Neuronal stem cell (in vitro differentiated cells): ENCODE data around the gene PARD6B.
"Not testable (repeated sequence)": the region's sequence is repeated elsewhere in the genome, so short reads cannot be mapped to it uniquely, and the experiment has no call there.

Experiments used
- DNase-seq: peaks from one replicate; pipeline ENCODE4 v3.0.0-alpha.2; 2013; ENCODE audit warnings: low spot score
- H2AFZ ChIP-seq: one replicate; pipeline ENCODE4 v1.6.1; 2013; ENCODE audit warnings: mild to moderate bottlenecking, low read length, inconsistent platforms
- H2AK5ac ChIP-seq: 2 replicates; pipeline ENCODE4 v1.6.1; 2013; ENCODE audit warnings: low read depth, mild to moderate bottlenecking, inconsistent platforms, low read length, moderate library complexity, mixed read lengths
- H2BK120ac ChIP-seq: 2 replicates; pipeline ENCODE4 v1.6.1; 2013; ENCODE audit warnings: low read depth, mild to moderate bottlenecking, inconsistent platforms, low read length, moderate library complexity, mixed read lengths
- H2BK12ac ChIP-seq: one replicate; pipeline ENCODE4 v1.6.1; 2013; ENCODE audit warnings: low read length, inconsistent platforms
- H2BK15ac ChIP-seq: 2 replicates; pipeline ENCODE4 v1.6.1; 2013; ENCODE audit warnings: mild to moderate bottlenecking, low read length, inconsistent platforms, mixed read lengths
- H2BK5ac ChIP-seq: one replicate; pipeline ENCODE4 v1.6.1; 2013; ENCODE audit warnings: inconsistent platforms, mild to moderate bottlenecking, low read length, moderate library complexity
- H3K14ac ChIP-seq: one replicate; pipeline ENCODE4 v1.6.1; 2013; ENCODE audit warnings: low read length, inconsistent platforms
- H3K18ac ChIP-seq: 2 replicates; pipeline ENCODE4 v1.6.1; 2013; ENCODE audit warnings: low read length, inconsistent platforms
- H3K23ac ChIP-seq: 2 replicates; pipeline ENCODE4 v1.6.1; 2013; ENCODE audit warnings: low read depth, mild to moderate bottlenecking, mixed read lengths, low read length, inconsistent platforms; ENCODE audit not compliant: poor library complexity
- H3K27ac ChIP-seq: replicated peaks from 3 replicates; pipeline ENCODE4 v1.5.1; 2013; ENCODE audit warnings: low read length, inconsistent platforms
- H3K27me3 ChIP-seq, 3 experiments: 2 replicates each; pipeline ENCODE4 v1.6.1; 2013; ENCODE audit warnings: low read length in 3 of 3, mild to moderate bottlenecking in 2 of 3, inconsistent platforms in 1 of 3, low read depth in 1 of 3, mixed read lengths in 1 of 3, moderate library complexity in 1 of 3; ENCODE audit not compliant: control insufficient read depth in 3 of 3, insufficient read depth in 3 of 3
- H3K36me3 ChIP-seq, 2 donors: replicated peaks in 1 of 2; 2 replicates each; pipeline ENCODE4 v1.6.1; 2013; ENCODE audit warnings: low read length in 2 of 2; ENCODE audit not compliant: control insufficient read depth in 2 of 2, insufficient read depth in 2 of 2
- H3K4ac ChIP-seq: 2 replicates; pipeline ENCODE4 v1.6.1; 2013; ENCODE audit warnings: inconsistent platforms, mild to moderate bottlenecking, low read length, moderate library complexity
- H3K4me1 ChIP-seq, 2 donors: 1 replicate in 1 of 2; 2 replicates in 1 of 2; pipeline ENCODE4 v1.6.1; 2013; ENCODE audit warnings: low read length in 2 of 2, low read depth in 1 of 2; ENCODE audit not compliant: control insufficient read depth in 2 of 2, insufficient read depth in 1 of 2
- H3K4me2 ChIP-seq: one replicate; pipeline ENCODE4 v1.6.1; 2013; ENCODE audit warnings: mild to moderate bottlenecking, low read length, inconsistent platforms; ENCODE audit not compliant: insufficient read depth, poor library complexity, severe bottlenecking
- H3K4me3 ChIP-seq, 2 donors: 2 replicates each; pipeline ENCODE4 v1.5.1; 2013; ENCODE audit warnings: low read length in 2 of 2, mild to moderate bottlenecking in 2 of 2, inconsistent platforms in 1 of 2, moderate library complexity in 1 of 2
- H3K79me1 ChIP-seq: one replicate; pipeline ENCODE4 v1.6.1; 2013; ENCODE audit warnings: low read depth, mild to moderate bottlenecking, inconsistent platforms, low read length, moderate library complexity
- H3K9ac ChIP-seq: one replicate; pipeline ENCODE4 v1.6.1; 2013; ENCODE audit warnings: mild to moderate bottlenecking, low read depth, low read length, inconsistent platforms; ENCODE audit not compliant: poor library complexity
- H3K9me3 ChIP-seq, 2 donors: replicated peaks in 1 of 2; 2 replicates each; pipeline versions ENCODE3 to v1.6.1; 2013; ENCODE audit warnings: low read length in 2 of 2, mild to moderate bottlenecking in 2 of 2, inconsistent platforms in 1 of 2, low read depth in 1 of 2, mixed read lengths in 1 of 2, moderate library complexity in 1 of 2; ENCODE audit not compliant: control insufficient read depth in 2 of 2, insufficient read depth in 1 of 2
- H4K8ac ChIP-seq: one replicate; pipeline ENCODE4 v1.6.1; 2013; ENCODE audit warnings: low read depth, mild to moderate bottlenecking, inconsistent platforms, low read length, moderate library complexity
- H4K91ac ChIP-seq: one replicate; pipeline ENCODE4 v1.6.1; 2013; ENCODE audit warnings: low read length, low read depth, mild to moderate bottlenecking, inconsistent platforms; ENCODE audit not compliant: poor library complexity
- WGBS, 2 donors: extraction: QIAGEN DNeasy Blood & Tissue Kit; methylation state at CpG; one replicate each; pipeline ENCODE4 v1.1.7; 2013; ENCODE audit warnings: missing lambda C conversion rate in 2 of 2, mixed read lengths in 1 of 2; ENCODE audit not compliant: insufficient read length in 2 of 2, insufficient replicate concordance in 1 of 2; ENCODE audit errors: extremely low coverage in 2 of 2; 5-methylcytosine and 5-hydroxymethylcytosine counted together

The PARD6B gene

DNA sequence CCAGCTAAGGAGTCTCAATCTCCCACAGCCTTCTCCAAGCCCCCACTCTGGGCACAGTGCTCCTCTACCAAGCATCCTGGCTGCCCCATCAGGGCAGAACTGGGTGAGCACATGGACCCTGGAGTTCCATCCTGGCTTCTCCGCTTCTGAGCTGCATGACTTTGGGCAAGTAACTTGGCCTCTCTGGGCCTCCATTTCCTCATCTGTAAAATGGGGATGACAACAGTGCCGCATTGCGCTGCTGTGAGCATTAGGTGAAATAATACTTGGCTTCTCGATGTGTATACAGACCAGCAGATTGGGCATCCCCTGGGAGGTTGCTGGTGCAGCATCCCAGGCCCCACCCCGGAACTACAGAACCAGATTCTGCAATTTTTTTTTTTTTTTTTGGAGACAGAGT lies 31.7 kb upstream of the PARD6B start:
- no peak overlapping the region for H3K18ac ChIP-seq
- H2BK120ac ChIP-seq = no peak overlapping the region
- H4K91ac ChIP-seq = no peak overlapping the region
- H2BK5ac ChIP-seq = no peak overlapping the region
- H3K4me1 ChIP-seq = peaks cover 0 to 2% of the 10 kb centered on the region in 2 donors
- no peak for DNase-seq
- no peak overlapping the region for H3K4ac ChIP-seq
- H3K23ac ChIP-seq = no peak overlapping the region
- H2AK5ac ChIP-seq = no peak overlapping the region
- no peak overlapping the region for H3K4me2 ChIP-seq
- no peak overlapping the region for H4K8ac ChIP-seq
- no peaks in the 10 kb centered on the region for H3K36me3 ChIP-seq
- H3K27me3 ChIP-seq = peaks cover 0 to 41% (median 0%) of the 10 kb centered on the region in 3 experiments
- no peak overlapping the region for H2BK12ac ChIP-seq
- WGBS, 2 donors = no CpG with 5 or more reads among the region's 5 CpGs
- H2BK15ac ChIP-seq = no peak overlapping the region
- H3K14ac ChIP-seq = no peak overlapping the region
- no peak overlapping the region for H3K9ac ChIP-seq
- no peak overlapping the region for H2AFZ ChIP-seq
- H3K27ac ChIP-seq = no peak overlapping the region
- no peaks in the 10 kb centered on the region for H3K9me3 ChIP-seq
- H3K4me3 ChIP-seq = no peak overlapping the region
- no peaks in the 10 kb centered on the region for H3K79me1 ChIP-seq

DNA sequence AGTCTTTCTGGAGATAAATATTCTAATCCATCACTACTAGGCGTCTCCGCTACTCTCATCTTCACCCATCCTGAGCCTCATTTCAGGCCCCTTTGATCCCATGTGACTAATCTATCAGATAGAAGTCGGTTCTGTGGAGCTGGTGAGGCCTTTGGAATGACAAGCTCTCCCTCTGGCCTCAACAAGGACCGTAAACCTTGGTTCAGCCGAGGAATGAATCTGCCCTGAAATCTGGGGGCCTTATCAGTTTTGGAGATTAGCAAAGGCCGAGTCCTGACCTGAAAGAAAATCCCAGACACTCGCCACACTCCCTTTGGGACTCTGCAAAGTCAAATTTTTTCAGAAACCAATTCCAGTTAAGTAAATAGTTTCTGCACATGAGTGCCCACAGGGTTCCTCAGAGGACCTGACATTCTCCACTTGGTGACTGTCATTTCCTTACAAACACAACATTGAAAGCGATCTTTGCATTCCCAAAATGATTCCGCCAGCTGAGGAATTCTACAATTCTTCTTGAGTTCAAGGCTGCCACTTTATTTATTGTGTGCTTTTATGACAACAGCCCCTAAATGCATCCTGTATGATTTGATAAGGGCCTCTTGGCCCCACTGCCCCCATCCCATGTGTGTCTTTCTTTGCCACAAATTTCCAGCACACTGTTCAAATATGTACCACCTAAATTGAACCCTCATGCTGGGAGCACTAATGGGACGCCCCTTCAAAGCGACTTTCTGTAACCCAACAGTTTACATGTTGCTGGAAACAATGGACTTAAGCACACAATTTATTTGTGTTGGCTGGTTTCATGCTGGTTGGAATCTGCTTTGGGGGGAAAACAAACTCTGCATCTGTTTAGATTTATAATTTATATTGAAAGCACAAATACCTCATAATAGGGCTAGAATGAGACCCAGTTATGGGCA lies 30.1 kb upstream of the PARD6B start:
- no peaks in the 10 kb centered on the region for H3K79me1 ChIP-seq
- no peak overlapping the region for H3K18ac ChIP-seq
- H2BK120ac ChIP-seq = no peak overlapping the region
- H4K8ac ChIP-seq = no peak overlapping the region
- H3K27me3 ChIP-seq = peaks cover 0 to 46% (median 0%) of the 10 kb centered on the region in 3 experiments
- no peak overlapping the region for H2BK15ac ChIP-seq
- H4K91ac ChIP-seq = no peak overlapping the region
- H3K9ac ChIP-seq = no peak overlapping the region
- no peaks in the 10 kb centered on the region for H3K9me3 ChIP-seq
- no peak overlapping the region for H2AK5ac ChIP-seq
- H2BK12ac ChIP-seq = no peak overlapping the region
- H2BK5ac ChIP-seq = no peak overlapping the region
- H3K4me2 ChIP-seq = no peak overlapping the region
- H3K27ac ChIP-seq = no peak overlapping the region
- no CpG with 5 or more reads among the region's 11 CpGs for WGBS, 2 donors
- H3K4ac ChIP-seq = no peak overlapping the region
- H3K36me3 ChIP-seq = no peaks in the 10 kb centered on the region
- no peak for DNase-seq
- H3K23ac ChIP-seq = no peak overlapping the region
- H3K4me3 ChIP-seq = no peak overlapping the region
- H3K4me1 ChIP-seq = no peaks in the 10 kb centered on the region
- no peak overlapping the region for H3K14ac ChIP-seq
- H2AFZ ChIP-seq = no peak overlapping the region

DNA sequence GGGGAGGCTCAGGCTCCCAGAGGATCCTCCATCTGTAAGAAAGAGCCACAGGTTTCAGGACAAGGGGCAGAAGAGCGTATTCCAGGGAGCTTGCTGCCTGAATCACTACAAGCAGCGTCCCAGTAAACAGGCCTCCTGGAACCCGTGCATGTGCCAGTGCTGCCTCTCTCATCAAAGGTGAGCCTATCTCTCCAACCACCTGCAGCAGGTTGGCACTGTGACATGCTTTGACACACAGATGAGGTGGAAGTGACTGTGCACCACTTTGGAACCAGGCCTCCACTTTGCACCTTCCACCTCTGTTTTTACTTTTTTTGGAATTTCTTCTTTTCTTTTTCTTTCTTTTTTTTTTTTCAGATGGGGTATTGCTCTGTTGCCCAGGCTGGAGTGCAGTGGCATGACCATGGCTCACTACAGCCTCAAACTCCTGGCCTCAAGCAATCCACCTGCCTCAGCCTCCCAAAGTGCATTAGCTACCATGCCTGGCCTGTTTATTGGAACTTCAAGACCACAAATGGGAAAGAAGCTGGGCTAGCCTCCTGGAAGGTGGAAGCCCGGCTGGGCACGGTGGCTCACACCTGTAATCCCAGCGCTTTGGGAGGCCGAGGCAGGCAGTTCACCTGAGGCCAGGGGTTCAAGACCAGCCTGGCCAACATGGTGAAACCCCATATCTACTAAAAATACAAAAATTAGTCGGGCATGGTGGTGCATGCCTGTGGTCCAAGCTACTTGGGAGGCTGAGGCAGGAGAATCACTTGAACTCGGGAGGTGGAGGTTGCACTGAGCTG lies 27.5 kb upstream of the PARD6B start:
- not testable (repeated sequence) for H3K18ac ChIP-seq, H3K4ac ChIP-seq, H4K91ac ChIP-seq, H3K9me3 ChIP-seq, H3K36me3 ChIP-seq, H3K79me1 ChIP-seq, H2BK120ac ChIP-seq, H2BK5ac ChIP-seq, H3K4me2 ChIP-seq, H3K23ac ChIP-seq, H2AK5ac ChIP-seq, H2BK15ac ChIP-seq, H3K27ac ChIP-seq, DNase-seq, H3K4me1 ChIP-seq, H2AFZ ChIP-seq, H3K4me3 ChIP-seq, H3K14ac ChIP-seq, H3K9ac ChIP-seq, H2BK12ac ChIP-seq, H4K8ac ChIP-seq
- peaks cover 0 to 43% (median 0%) of the 10 kb centered on the region in 3 experiments for H3K27me3 ChIP-seq
- no CpG with 5 or more reads among the region's 9 CpGs for WGBS, 2 donors

GRCh38 chr20:50704514-50704913 lies 26.9 kb upstream of the PARD6B start:
- Histone ChIP-seq H3K4me3 (no peak overlapping the region), H2AFZ (no peak overlapping the region), H2BK5ac (no peak overlapping the region), H3K4me2 (no peak overlapping the region), H3K36me3 (no peaks in the 10 kb centered on the region), H2AK5ac (no peak overlapping the region), H3K18ac (no peak overlapping the region), H2BK15ac (no peak overlapping the region), H3K9me3 (no peaks in the 10 kb centered on the region), H3K79me1 (no peaks in the 10 kb centered on the region), H3K14ac (no peak overlapping the region), H3K4me1 (no peaks in the 10 kb centered on the region), H2BK12ac (no peak overlapping the region), H3K9ac (no peak overlapping the region), H3K23ac (no peak overlapping the region), H2BK120ac (no peak overlapping the region), H3K27me3 (peaks cover 0 to 43% (median 0%) of the 10 kb centered on the region in 3 experiments), H3K27ac (no peak overlapping the region), H4K8ac (no peak overlapping the region), H3K4ac (no peak overlapping the region), H4K91ac (no peak overlapping the region)
- no peak for DNase-seq
- WGBS, 2 donors = no CpG with 5 or more reads among the region's 4 CpGs
